A549 (cell line): ENCODE measurements around the gene CASP1. TPM values are rescaled to one million over a fixed set of nuclear protein-coding genes. Genes with fewer than 3 reads are reported as not detected.
"Not testable (repeated sequence)": the region's sequence is repeated elsewhere in the genome, so short reads cannot be mapped to it uniquely, and the experiment has no call there.

ENCODE experiments used
- ATAC-seq, 2 experiments: fragments of 200-7000 bp in 1 of 2; fragments of >200 bp in 1 of 2; cut with Nextera tagmentation in 1 of 2; cut with Tn5 transposase in 1 of 2; 3 replicates each; pipeline versions ENCODE4 v1.8.0 to v1.9.1; 2018 to 2020; ENCODE audit warnings: mild to moderate bottlenecking in 1 of 2, moderate library complexity in 1 of 2
- CTCF ChIA-PET: fragments of 300-600 bp; sonication (Branson Sonifier 250); formaldehyde crosslinking; extraction: SDS; loops from one replicate; lab custom pipeline; 2021; ENCODE audit warnings: antibody characterized with exemption, inconsistent platforms; lab: Yijun Ruan, JAX
- POLR2A ChIA-PET: fragments of 350-600 bp; formaldehyde crosslinking; extraction: SDS; loops from one replicate; lab custom pipeline; 2021; ENCODE audit warnings: antibody characterized with exemption, inconsistent platforms; lab: Yijun Ruan, JAX
- DNase-seq, 2 experiments: peaks; one replicate each; pipeline versions ENCODE4 v3.0.0 to v3.0.0-alpha.2; 2011 to 2016; ENCODE audit warnings: low read depth in 1 of 2, low spot score in 1 of 2
- FAIRE-seq: peaks from 2 replicates; lab custom pipeline; 2011; peaks lifted over from hg19 to GRCh38; lab: Jason Lieb, UNC
- H3K27ac ChIP-seq, 2 experiments: fragments of >200 bp; sonication (Bioruptor Twin); formaldehyde crosslinking; 3 replicates each; pipeline ENCODE4 v1.5.1; 2016 to 2017
- H3K4me1 ChIP-seq: fragments of >200 bp; sonication (Bioruptor Twin); formaldehyde crosslinking; 3 replicates; pipeline ENCODE4 v1.6.1; 2016
- H3K4me2 ChIP-seq: fragments of >200 bp; sonication (Bioruptor Twin); formaldehyde crosslinking; 3 replicates; pipeline ENCODE4 v1.6.1; 2016
- H3K4me3 ChIP-seq: fragments of >200 bp; sonication (Bioruptor Twin); formaldehyde crosslinking; 3 replicates; pipeline ENCODE4 v1.5.1; 2016
- H3K9me3 ChIP-seq: fragments of >200 bp; sonication (Bioruptor Twin); formaldehyde crosslinking; 3 replicates; pipeline ENCODE4 v1.6.1; 2016
- BCL3 ChIP-seq: fragments of >200 bp; sonication (Bioruptor Twin); formaldehyde crosslinking; IDR thresholded peaks from 3 replicates; pipeline ENCODE4 v1.6.1; 2016
- CEBPB ChIP-seq, 2 experiments: fragments of >200 bp in 1 of 2; sonication (Bioruptor Twin) in 1 of 2; formaldehyde crosslinking in 1 of 2; IDR thresholded peaks; 2 replicates each; pipeline ENCODE4 v1.6.1; 2012 to 2016
- CHD2 ChIP-seq: fragments of 150-350 bp; IDR thresholded peaks from 2 replicates; pipeline ENCODE4 v1.6.1; 2014; ENCODE audit warnings: low read length; ENCODE audit not compliant: partially characterized antibody
- CHD4 ChIP-seq: fragments of 200-600 bp; sonication (generic); IDR thresholded peaks from 2 replicates; pipeline ENCODE4 v1.6.1; 2016; ENCODE audit warnings: antibody characterized with exemption, mild to moderate bottlenecking, borderline replicate concordance
- EHMT2 ChIP-seq: fragments of 200-600 bp; sonication (generic); IDR thresholded peaks from 2 replicates; pipeline ENCODE4 v1.6.1; 2016; ENCODE audit warnings: antibody characterized with exemption, low read depth, mild to moderate bottlenecking, moderate library complexity
- FOSB ChIP-seq: fragments of 250-450 bp; sonication (Bioruptor Pico); IDR thresholded peaks from 2 replicates; pipeline ENCODE4 v1.5.0; 2020; ENCODE audit warnings: mild to moderate bottlenecking, moderate library complexity
- FOXS1 ChIP-seq: fragments of 250-450 bp; sonication (Bioruptor Pico); IDR thresholded peaks from 2 replicates; pipeline ENCODE4 v1.5.0; 2020; ENCODE audit warnings: mild to moderate bottlenecking, moderate library complexity
- HDAC2 ChIP-seq: fragments of 200-600 bp; sonication (generic); IDR thresholded peaks from 2 replicates; pipeline ENCODE4 v1.6.1; 2016
- JUNB ChIP-seq: fragments of >200 bp; sonication (Bioruptor Twin); formaldehyde crosslinking; IDR thresholded peaks from 2 replicates; pipeline ENCODE4 v1.6.1; 2016
- KDM5A ChIP-seq: fragments of 200-600 bp; sonication (generic); IDR thresholded peaks from 2 replicates; pipeline ENCODE4 v1.6.1; 2016; ENCODE audit warnings: antibody characterized with exemption, mild to moderate bottlenecking
- NR3C1 ChIP-seq: fragments of >200 bp; sonication (Bioruptor Twin); formaldehyde crosslinking; IDR thresholded peaks from 3 replicates; pipeline ENCODE4 v1.6.1; 2017
- RARB ChIP-seq: fragments of 250-450 bp; sonication (Bioruptor Pico); IDR thresholded peaks from 2 replicates; pipeline ENCODE4 v1.8.0; 2021; ENCODE audit warnings: mild to moderate bottlenecking, moderate library complexity
- RCOR1 ChIP-seq: fragments of 150-350 bp; IDR thresholded peaks from 2 replicates; pipeline ENCODE4 v1.6.1; 2014; ENCODE audit warnings: antibody characterized with exemption, low read length, low read depth
- RFX5 ChIP-seq: fragments of 450-650 bp; IDR thresholded peaks from 2 replicates; pipeline ENCODE4 v1.7.1; 2014; ENCODE audit warnings: antibody characterized with exemption, mild to moderate bottlenecking, moderate library complexity
- TFCP2L1 ChIP-seq: fragments of 250-450 bp; sonication (Bioruptor Pico); IDR thresholded peaks from 2 replicates; pipeline ENCODE4 v1.5.0; 2021; ENCODE audit warnings: mild to moderate bottlenecking
- TP53 ChIP-seq: fragments of 250-450 bp; sonication (Bioruptor Pico); IDR thresholded peaks from 2 replicates; pipeline ENCODE4 v1.5.0; 2021; ENCODE audit warnings: mild to moderate bottlenecking, moderate library complexity
- USF2 ChIP-seq: fragments of 450-650 bp; IDR thresholded peaks from 2 replicates; pipeline ENCODE4 v1.6.1; 2014; ENCODE audit warnings: antibody characterized with exemption
- ZNF302 ChIP-seq: fragments of 250-450 bp; sonication (Bioruptor Pico); IDR thresholded peaks from 2 replicates; pipeline ENCODE4 v1.9.0; 2021; ENCODE audit warnings: inconsistent platforms, mild to moderate bottlenecking, moderate library complexity
- ZSCAN20 ChIP-seq: fragments of 250-450 bp; sonication (Bioruptor Pico); IDR thresholded peaks from 2 replicates; pipeline ENCODE4 v1.8.0; 2022; ENCODE audit warnings: mild to moderate bottlenecking, moderate library complexity
- whole genome bisulfite sequencing: methylation state at CpG from one replicate; pipeline ENCODE4 v1.1.6; 2017; ENCODE audit errors: missing lambda C conversion rate; 5-methylcytosine and 5-hydroxymethylcytosine counted together
- polyA plus RNA-seq, 4 experiments: library from polyadenylated mRNA; depleted of rRNA in 3 of 4; stranded (reverse); fragments of >200 nt; fragmentation: RNase III in 1 of 4; extraction: RNeasy Plus Mini Kit Qiagen cat#74134 plus additional on column Dnase treatment in 1 of 4; gene quantifications; 2 replicates in 3 of 4; 3 replicates in 1 of 4; pipeline ENCODE4 v1.2.3, GENCODE V29; 2011 to 2017

CASP1 gene
- polyA plus RNA-seq, 2 of the 4 experiments (the other 2 are of a cell fraction), result 0.06 to 0.15 TPM

- TF ChIP-seq JUNB, result peak; percentile 95
- no peak for TF ChIP-seq HDAC2
- TF ChIP-seq FOXS1 (CRISPR knock-in tag), result peak; percentile 45; the same call in 1 of the 2 replicates
- TF ChIP-seq RFX5, result no peak
- no peak for TF ChIP-seq CHD2
- TF ChIP-seq NR3C1, result no peak
- TF ChIP-seq TFCP2L1 (CRISPR knock-in tag), result no peak
- no peak for TF ChIP-seq USF2
- TF ChIP-seq TP53, result no peak
Observed at GRCh38 chr11:105046898-105047579, 12.1 kb upstream of the CASP1 start (continued).

- ATAC-seq (no peak), DNase-seq (no peak), FAIRE-seq (no peak)
- ChIA-PET POLR2A (no interaction called here), CTCF (no interaction called here)
- peaks cover 14% of the 10 kb centered on the region for H3K4me1 ChIP-seq
- WGBS, result 95% methylated on average over 5 of the region's 5 CpGs
- TF ChIP-seq ZSCAN20 (CRISPR knock-in tag) (no peak), RARB (no peak), RCOR1 (no peak), CEBPB (IDR thresholded peaks at IDR 0.05) (no peak), KDM5A (no peak), EHMT2 (no peak), BCL3 (no peak), FOSB (no peak), ZNF302 (CRISPR knock-in tag) (no peak), USF2 (no peak), CHD4 (no peak)
- H3K9me3 ChIP-seq, result no peaks in the 10 kb centered on the region
- peak overlapping the region in 1 of 2 experiments; percentile 43; a peak in 2 of 6 replicates for H3K27ac ChIP-seq
- no peak overlapping the region for H3K4me2 ChIP-seq
- H3K4me3 ChIP-seq, result no peak overlapping the region
Observed at GRCh38 chr11:105045676-105046296, 10.8 kb upstream of the CASP1 start.

DNA sequence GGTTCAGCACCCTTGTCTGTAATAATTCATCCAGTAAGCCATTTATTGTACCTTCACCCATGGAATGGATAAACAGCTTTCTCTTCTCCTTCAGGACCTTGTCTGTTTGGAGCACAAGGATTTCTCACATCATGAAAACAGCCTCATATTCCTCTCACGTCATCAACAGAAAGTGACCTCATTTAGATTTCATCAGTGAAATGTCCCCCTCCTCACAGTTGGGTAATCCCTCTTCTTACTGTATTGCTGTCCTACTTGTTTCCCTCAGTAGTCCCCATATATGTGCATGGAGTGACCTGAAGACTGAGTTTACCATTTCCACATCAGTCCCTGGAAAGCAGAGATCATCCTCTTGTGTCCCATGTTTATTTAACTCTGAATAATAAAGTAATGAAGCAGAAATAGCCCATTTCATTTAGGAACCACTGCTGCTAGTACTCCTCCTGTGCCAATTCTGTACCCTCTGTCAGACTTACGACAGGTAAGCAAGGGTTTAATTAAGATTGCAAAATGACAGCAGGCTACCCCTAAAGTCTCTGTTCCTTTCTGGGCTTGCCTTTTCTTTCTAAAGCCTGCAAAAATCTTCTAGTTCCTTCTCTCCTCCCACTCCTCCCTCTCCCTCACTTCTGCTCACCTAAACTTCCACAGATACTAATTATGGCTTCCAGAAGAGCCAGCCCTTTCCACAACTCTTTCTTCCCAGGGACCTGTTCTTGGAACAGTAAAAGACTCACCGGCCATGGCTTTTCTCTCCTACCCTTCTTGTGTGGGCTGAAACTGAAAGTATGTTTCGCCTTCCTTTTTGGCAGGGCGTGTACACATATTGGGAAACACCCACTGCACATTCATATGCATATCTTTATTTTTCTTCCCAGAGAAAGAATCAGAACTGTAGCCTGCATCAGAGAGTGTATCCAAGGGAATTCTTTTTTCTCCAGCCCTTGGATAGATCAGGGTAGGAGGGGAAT lies 9.9 kb upstream of the CASP1 start, which contains the start of gene CARD16:
Gene CARD16, minus strand, starts transcription at position 779 of the 968 bp plus-strand sequence. Its CDS starts 38 bp downstream, at position 741.
- peaks cover 14% of the 10 kb centered on the region for H3K4me1 ChIP-seq
- H3K9me3 ChIP-seq, H3K4me3 ChIP-seq, ATAC-seq, FAIRE-seq, CTCF ChIA-PET, POLR2A ChIA-PET, H3K4me2 ChIP-seq, DNase-seq: not testable (repeated sequence)
- H3K27ac ChIP-seq, result peak within 1 kb of the TSS in 1 of 2 experiments; percentile 43; a peak in 2 of 6 replicates
- WGBS, result 91% methylated on average over 5 of the region's 5 CpGs
